Activated naive CD8-positive, alpha-beta T cell treated with anti-CD3 and anti-CD28 coated beads, Interleukin-2, amount 50 U/mL, for 16 hours (primary cell): ENCODE results near the gene HIVEP3.

Experiments
- DNase-seq: peaks from one replicate; pipeline ENCODE4 v3.0.0-alpha.2; 2020; ENCODE audit warnings: low read depth, low spot score

Gene HIVEP3

GRCh38 chr1:41500378-41500777 lies 418.3 kb downstream of the HIVEP3 start:
- no peak for DNase-seq

GRCh38 chr1:41499591-41499990 lies 419.1 kb downstream of the HIVEP3 start:
- DNase-seq: no peak

GRCh38 chr1:41498804-41499203 lies 419.9 kb downstream of the HIVEP3 start:
- no peak for DNase-seq

GRCh38 chr1:41498391-41498790 lies 420.3 kb downstream of the HIVEP3 start:
- no peak for DNase-seq

GRCh38 chr1:41497461-41498030 lies 421.2 kb downstream of the HIVEP3 start:
- DNase-seq: no peak

GRCh38 chr1:41497056-41497440 lies 421.7 kb downstream of the HIVEP3 start:
- no peak for DNase-seq

- no peak for DNase-seq
Measured at GRCh38 chr1:41496080-41497055, 422.4 kb downstream of the HIVEP3 start.

GRCh38 chr1:41495210-41495948 lies 423.3 kb downstream of the HIVEP3 start:
- DNase-seq: no peak

GRCh38 chr1:41494351-41495209 lies 424.1 kb downstream of the HIVEP3 start:
- DNase-seq: no peak

- no peak for DNase-seq
Measured at GRCh38 chr1:41493626-41494350, 424.9 kb downstream of the HIVEP3 start.

GRCh38 chr1:41493117-41493536 lies 425.6 kb downstream of the HIVEP3 start:
- no peak for DNase-seq

- no peak for DNase-seq
Measured at GRCh38 chr1:41492341-41492848, 426.3 kb downstream of the HIVEP3 start.

GRCh38 chr1:41490911-41491310 lies 427.8 kb downstream of the HIVEP3 start:
- DNase-seq: no peak

GRCh38 chr1:41489561-41489960 lies 429.2 kb downstream of the HIVEP3 start:
- no peak for DNase-seq

- DNase-seq: no peak
Measured at GRCh38 chr1:41488040-41488951, 430.4 kb downstream of the HIVEP3 start.

- DNase-seq: no peak
Measured at GRCh38 chr1:41487126-41488039, 431.3 kb downstream of the HIVEP3 start.

- DNase-seq: no peak
Measured at GRCh38 chr1:41486371-41487125, 432.2 kb downstream of the HIVEP3 start.

GRCh38 chr1:41486053-41486370 lies 432.7 kb downstream of the HIVEP3 start:
- DNase-seq: no peak
